ENCODE measurements around the gene JUNB.

DNA sequence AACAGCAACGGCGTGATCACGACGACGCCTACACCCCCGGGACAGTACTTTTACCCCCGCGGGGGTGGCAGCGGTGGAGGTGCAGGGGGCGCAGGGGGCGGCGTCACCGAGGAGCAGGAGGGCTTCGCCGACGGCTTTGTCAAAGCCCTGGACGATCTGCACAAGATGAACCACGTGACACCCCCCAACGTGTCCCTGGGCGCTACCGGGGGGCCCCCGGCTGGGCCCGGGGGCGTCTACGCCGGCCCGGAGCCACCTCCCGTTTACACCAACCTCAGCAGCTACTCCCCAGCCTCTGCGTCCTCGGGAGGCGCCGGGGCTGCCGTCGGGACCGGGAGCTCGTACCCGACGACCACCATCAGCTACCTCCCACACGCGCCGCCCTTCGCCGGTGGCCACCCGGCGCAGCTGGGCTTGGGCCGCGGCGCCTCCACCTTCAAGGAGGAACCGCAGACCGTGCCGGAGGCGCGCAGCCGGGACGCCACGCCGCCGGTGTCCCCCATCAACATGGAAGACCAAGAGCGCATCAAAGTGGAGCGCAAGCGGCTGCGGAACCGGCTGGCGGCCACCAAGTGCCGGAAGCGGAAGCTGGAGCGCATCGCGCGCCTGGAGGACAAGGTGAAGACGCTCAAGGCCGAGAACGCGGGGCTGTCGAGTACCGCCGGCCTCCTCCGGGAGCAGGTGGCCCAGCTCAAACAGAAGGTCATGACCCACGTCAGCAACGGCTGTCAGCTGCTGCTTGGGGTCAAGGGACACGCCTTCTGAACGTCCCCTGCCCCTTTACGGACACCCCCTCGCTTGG is 966 bp downstream of the JUNB start:
- peak; percentile 25; the same call in 1 of the 2 replicates for TF ChIP-seq KLF8 (tag by site-specific recombination; IDR thresholded peaks at IDR 0.05)
- TF ChIP-seq, protein P1, sequence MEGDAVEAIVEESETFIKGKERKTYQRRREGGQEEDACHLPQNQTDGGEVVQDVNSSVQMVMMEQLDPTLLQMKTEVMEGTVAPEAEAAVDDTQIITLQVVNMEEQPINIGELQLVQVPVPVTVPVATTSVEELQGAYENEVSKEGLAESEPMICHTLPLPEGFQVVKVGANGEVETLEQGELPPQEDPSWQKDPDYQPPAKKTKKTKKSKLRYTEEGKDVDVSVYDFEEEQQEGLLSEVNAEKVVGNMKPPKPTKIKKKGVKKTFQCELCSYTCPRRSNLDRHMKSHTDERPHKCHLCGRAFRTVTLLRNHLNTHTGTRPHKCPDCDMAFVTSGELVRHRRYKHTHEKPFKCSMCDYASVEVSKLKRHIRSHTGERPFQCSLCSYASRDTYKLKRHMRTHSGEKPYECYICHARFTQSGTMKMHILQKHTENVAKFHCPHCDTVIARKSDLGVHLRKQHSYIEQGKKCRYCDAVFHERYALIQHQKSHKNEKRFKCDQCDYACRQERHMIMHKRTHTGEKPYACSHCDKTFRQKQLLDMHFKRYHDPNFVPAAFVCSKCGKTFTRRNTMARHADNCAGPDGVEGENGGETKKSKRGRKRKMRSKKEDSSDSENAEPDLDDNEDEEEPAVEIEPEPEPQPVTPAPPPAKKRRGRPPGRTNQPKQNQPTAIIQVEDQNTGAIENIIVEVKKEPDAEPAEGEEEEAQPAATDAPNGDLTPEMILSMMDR (tag by site-specific recombination; IDR thresholded peaks at IDR 0.05) = no peak

Data from HEK293 (cell line).